ENCODE measurements around the gene QRICH2. TPM values are rescaled to one million over a fixed set of nuclear protein-coding genes. Genes with fewer than 3 reads are reported as not detected.
"Not testable (repeated sequence)": the region's sequence is repeated elsewhere in the genome, so short reads cannot be mapped to it uniquely, and the experiment has no call there.

QRICH2 gene
- total and polyA plus RNA-seq, 9 of the 15 experiments (the other 6 are each of a cell fraction or from before 2014, with no cell fraction given), result 0.03 to 1.6 (median 0.81) TPM

GRCh38 chr17:76268015-76268749 lies 39.9 kb downstream of the QRICH2 start (continued):
- TF ChIP-seq, protein P1, sequence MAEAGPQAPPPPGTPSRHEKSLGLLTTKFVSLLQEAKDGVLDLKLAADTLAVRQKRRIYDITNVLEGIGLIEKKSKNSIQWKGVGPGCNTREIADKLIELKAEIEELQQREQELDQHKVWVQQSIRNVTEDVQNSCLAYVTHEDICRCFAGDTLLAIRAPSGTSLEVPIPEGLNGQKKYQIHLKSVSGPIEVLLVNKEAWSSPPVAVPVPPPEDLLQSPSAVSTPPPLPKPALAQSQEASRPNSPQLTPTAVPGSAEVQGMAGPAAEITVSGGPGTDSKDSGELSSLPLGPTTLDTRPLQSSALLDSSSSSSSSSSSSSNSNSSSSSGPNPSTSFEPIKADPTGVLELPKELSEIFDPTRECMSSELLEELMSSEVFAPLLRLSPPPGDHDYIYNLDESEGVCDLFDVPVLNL (CRISPR knock-in tag; IDR thresholded peaks at IDR 0.05; ENCODE audit: low read depth), result no peak
- TF ChIP-seq KLF1 (tag; IDR thresholded peaks at IDR 0.05) (no peak), THRB (CRISPR knock-in tag; conservative IDR thresholded peaks at IDR 0.05) (no peak; the same call in 1 of the 2 replicates), MCM3 (IDR thresholded peaks at IDR 0.05) (no peak), ZNF436 (CRISPR knock-in tag; IDR thresholded peaks at IDR 0.05) (0 out of 2 replicates have a peak, but pooled peaks have one; percentile 16), FIP1L1 (IDR thresholded peaks at IDR 0.05; ENCODE audit: low read depth, low read length, poor library complexity, severe bottlenecking) (no peak)

DNA sequence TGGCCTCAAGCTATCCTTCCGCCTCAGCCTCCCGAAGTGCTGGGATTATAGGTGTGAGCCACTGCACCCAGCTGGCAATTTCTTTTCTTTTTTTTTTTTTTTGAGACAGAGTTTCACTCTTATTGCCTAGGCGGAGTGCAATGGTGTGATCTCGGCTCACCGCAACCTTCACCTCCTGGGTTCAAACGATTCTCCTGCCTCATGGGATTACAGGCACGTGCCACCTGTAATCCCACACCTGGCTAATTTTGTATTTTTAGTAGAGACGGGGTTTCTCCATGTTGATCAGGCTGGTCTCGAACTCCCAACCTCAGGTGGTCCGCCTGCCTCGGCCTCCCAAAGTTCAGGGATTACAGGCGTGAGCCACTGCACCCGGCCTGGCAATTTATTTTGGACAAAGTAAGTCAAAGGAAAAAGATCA lies 40.5 kb downstream of the QRICH2 start:
- in situ Hi-C loops (cut with MboI); ATAC-seq; H3K9me1 ChIP-seq (ENCODE audit: control insufficient read depth, insufficient read depth, low read length); CTCF ChIA-PET (ENCODE audit: low intra/inter-chr PET ratio); FAIRE-seq; H2AFZ ChIP-seq (ENCODE audit: low read depth, low read length); H4K20me1 ChIP-seq (replicated peaks; ENCODE audit: control insufficient read depth, insufficient read depth, low read length); DNase-seq (ENCODE audit: extremely low read depth in 1 of 4, low spot score in 3 of 4); H3K27me3 ChIP-seq (ENCODE audit: control insufficient read depth in 2 of 2, insufficient read depth in 2 of 2, low read length in 2 of 2); BruUV-seq (replicated peaks); H3K9me3 ChIP-seq (replicated peaks; ENCODE audit: control insufficient read depth, insufficient read depth, low read depth, low read length); TF ChIP-seq ZBTB40 (CRISPR knock-in tag; IDR thresholded peaks at IDR 0.05): not testable (repeated sequence)
- Histone ChIP-seq H3K4me3 (peak overlapping the region; percentile 14), H3K4me1 (replicated peaks in 1 of 2; ENCODE audit: control insufficient read depth in 2 of 2, insufficient read depth in 2 of 2, low read length in 2 of 2) (peaks cover 43 to 63% of the 10 kb centered on the region in 2 experiments), H3K79me2 (ENCODE audit: control insufficient read depth, insufficient read depth, low read length) (peaks cover 56% of the 10 kb centered on the region), H3K27ac (ENCODE audit: extremely low read depth, low read depth, low read length) (peak overlapping the region; percentile 81), H3K36me3 (ENCODE audit: control insufficient read depth, insufficient read depth, low read length) (peaks cover 45% of the 10 kb centered on the region), H3K4me2 (ENCODE audit: insufficient read depth, low read length) (peak overlapping the region; percentile 68), H3K9ac (ENCODE audit: insufficient read depth in 1 of 2, low read depth in 2 of 2, low read length in 2 of 2) (peak overlapping the region; percentile 81 to 89; a peak in 3 of 4 replicates)
- intact Hi-C loops (cut with micrococcal nuclease), result loop anchor here (2.0 to 5.0 kb wide), 3 partner anchors 29 to 85 kb away; no protein-coding TSS in a partner anchor
- POLR2A ChIA-PET, result interaction anchor here (0.8 to 10.6 kb wide), 19 partner anchors 8 to 259 kb away, joined by 3 to 227 read pairs (median 10); partner anchors contain the start of gene RNF157
- WGBS (ENCODE audit: insufficient coverage, low coverage, missing lambda C conversion rate), result 33% methylated on average over 11 of the region's 13 CpGs
- TF ChIP-seq ZBTB40 (IDR thresholded peaks at IDR 0.05), result 0 out of 2 replicates have a peak, but pooled peaks have one; percentile 38

Data from K562 (cell line).